A549 treated with GW870086 at 1 μM for 4 hours (cell line): Measurements from ENCODE around the gene RDH14. TPM values are rescaled to one million over a fixed set of nuclear protein-coding genes. Genes with fewer than 3 reads are reported as not detected.

Source experiments
- total RNA-seq: library from RNA; stranded (reverse); fragments of 200-300 nt; extraction: Qiagen RNA extraction; gene quantifications from 5 replicates; pipeline ENCODE4 v1.2.3, GENCODE V29; 2022; ENCODE audit warnings: low read depth

Gene RDH14, protein sequence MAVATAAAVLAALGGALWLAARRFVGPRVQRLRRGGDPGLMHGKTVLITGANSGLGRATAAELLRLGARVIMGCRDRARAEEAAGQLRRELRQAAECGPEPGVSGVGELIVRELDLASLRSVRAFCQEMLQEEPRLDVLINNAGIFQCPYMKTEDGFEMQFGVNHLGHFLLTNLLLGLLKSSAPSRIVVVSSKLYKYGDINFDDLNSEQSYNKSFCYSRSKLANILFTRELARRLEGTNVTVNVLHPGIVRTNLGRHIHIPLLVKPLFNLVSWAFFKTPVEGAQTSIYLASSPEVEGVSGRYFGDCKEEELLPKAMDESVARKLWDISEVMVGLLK
- 37.4 to 42.0 TPM (median 40.2 TPM) in 5 replicates for total RNA-seq

DNA sequence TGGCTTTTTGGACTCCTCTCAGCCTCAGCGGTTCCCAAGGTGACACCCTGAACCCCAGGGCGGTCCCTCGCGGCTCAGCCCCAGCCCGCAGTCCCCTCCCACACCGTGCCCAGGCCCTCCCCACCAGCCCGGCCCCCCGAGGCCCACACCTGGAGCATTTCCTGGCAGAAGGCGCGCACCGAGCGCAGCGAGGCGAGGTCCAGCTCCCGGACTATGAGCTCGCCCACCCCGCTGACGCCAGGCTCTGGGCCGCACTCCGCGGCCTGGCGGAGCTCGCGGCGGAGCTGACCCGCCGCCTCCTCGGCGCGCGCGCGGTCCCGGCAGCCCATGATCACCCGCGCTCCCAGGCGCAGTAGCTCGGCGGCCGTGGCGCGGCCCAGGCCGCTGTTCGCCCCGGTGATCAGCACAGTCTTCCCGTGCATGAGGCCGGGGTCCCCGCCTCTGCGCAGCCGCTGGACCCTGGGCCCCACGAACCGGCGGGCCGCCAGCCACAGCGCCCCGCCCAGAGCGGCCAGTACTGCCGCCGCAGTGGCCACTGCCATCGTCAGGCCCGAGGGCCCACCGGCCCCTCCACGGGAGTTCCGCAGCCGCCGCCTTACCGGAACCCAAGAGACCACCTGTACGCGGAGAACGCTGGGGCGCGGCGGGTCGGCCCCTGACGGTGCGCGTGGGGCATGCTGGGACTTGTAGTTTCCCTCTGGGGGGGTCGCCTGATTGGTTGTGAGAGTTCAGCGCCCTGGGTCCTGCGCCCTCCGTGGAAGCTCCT, at the start of gene RDH14:
RDH14 (minus strand) TSS at position 623 of the 766 bp plus-strand sequence; CDS start at position 542, 81 bp downstream.

DNA sequence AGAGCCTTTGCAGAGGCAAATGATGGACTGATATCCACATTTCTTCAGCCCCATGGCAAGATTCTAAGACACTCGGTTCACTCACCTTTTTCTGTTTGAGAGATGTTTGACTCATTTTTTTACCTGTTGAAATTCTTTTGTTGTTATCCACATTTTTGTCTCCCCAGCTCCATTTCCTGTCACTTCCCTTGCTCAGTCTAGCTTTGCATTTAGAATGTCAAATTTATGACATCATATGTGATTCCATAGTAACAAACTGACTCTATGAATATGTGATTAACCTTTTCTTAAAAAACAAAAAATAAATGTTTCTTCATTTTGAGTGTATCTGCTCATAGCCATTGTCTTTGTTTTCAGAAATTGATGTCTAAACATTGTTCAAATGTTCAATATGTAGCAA, 28.9 kb upstream of the RDH14 start, which contains the start of gene NT5C1B:
NT5C1B (minus strand) TSS at position 216 of the 400 bp plus-strand sequence; CDS start at position 115, 101 bp downstream.

Other genes starting within 250 kb of the RDH14 start
- gene NT5C1B, start 28.9 kb upstream of the RDH14 start, total RNA-seq = not detected in 5 replicates